Thyroid gland (tissue), 4 donors: ENCODE results near the gene PCED1A.

Experiments
- CTCF ChIP-seq, 6 experiments: fragments of 200-600 bp in 3 of 6; fragments of 450-650 bp in 3 of 6; sonication (generic) in 3 of 6; IDR thresholded peaks; one replicate each; pipeline ENCODE4 v1.5.1; 2016 to 2019; ENCODE audit warnings: antibody characterized with exemption in 6 of 6, mild to moderate bottlenecking in 2 of 6, inconsistent platforms in 1 of 6, moderate library complexity in 1 of 6
- POLR2A ChIP-seq, 2 donors: fragments of 450-650 bp; IDR thresholded peaks; one replicate each; pipeline ENCODE4 v1.6.1; 2017; ENCODE audit warnings: antibody characterized with exemption in 2 of 2, mild to moderate bottlenecking in 2 of 2, moderate library complexity in 1 of 2

- TF ChIP-seq CTCF (IDR thresholded peaks at IDR 0.05) (no peak), POLR2A (IDR thresholded peaks at IDR 0.05) (no peak)
These were observed 18.4 kb downstream of the PCED1A start for GRCh38 chr20:2822073-2822472.
